Subcutaneous adipose tissue (tissue), 4 donors: Measurements from ENCODE around the gene NSMF. TPM values are rescaled to one million over a fixed set of nuclear protein-coding genes. Genes with fewer than 3 reads are reported as not detected.

Experiments used
- total RNA-seq, 4 donors: library from RNA; depleted of rRNA; stranded (reverse); fragments of >200 nt; gene quantifications; one replicate each; pipeline ENCODE4 v1.1.0, GENCODE V29; 2016
- TF ChIP-seq, protein P1 (sequence below): fragments of 450-650 bp; IDR thresholded peaks from one replicate; pipeline ENCODE4 v1.5.1; 2016; ENCODE audit warnings: low read depth, mild to moderate bottlenecking, control low read depth, antibody characterized with exemption, moderate library complexity

The NSMF gene
- total RNA-seq, 4 donors from 2014 or later, result 17.7 to 37.5 (median 25.2) TPM

DNA sequence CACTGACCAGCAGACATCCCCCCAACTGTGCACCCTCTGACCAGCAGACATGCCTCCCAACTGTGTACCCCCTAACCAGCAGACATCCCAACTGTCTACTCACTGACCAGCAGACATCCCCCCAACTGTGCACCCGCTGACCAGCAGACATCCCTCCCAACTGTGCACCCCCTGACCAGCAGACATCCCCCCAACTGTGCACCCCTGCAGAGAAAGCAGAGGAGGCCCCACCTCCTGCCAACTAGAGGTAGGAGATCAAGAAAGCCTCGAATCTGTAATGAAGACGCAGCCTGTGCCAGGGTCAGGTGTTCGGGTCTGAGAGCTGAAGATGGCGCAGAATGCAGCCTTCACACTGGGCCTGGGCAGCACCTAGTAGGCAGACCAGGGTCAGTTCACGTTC lies 29.8 kb upstream of the NSMF start:
- TF ChIP-seq, protein P1, sequence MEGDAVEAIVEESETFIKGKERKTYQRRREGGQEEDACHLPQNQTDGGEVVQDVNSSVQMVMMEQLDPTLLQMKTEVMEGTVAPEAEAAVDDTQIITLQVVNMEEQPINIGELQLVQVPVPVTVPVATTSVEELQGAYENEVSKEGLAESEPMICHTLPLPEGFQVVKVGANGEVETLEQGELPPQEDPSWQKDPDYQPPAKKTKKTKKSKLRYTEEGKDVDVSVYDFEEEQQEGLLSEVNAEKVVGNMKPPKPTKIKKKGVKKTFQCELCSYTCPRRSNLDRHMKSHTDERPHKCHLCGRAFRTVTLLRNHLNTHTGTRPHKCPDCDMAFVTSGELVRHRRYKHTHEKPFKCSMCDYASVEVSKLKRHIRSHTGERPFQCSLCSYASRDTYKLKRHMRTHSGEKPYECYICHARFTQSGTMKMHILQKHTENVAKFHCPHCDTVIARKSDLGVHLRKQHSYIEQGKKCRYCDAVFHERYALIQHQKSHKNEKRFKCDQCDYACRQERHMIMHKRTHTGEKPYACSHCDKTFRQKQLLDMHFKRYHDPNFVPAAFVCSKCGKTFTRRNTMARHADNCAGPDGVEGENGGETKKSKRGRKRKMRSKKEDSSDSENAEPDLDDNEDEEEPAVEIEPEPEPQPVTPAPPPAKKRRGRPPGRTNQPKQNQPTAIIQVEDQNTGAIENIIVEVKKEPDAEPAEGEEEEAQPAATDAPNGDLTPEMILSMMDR, result no peak

DNA sequence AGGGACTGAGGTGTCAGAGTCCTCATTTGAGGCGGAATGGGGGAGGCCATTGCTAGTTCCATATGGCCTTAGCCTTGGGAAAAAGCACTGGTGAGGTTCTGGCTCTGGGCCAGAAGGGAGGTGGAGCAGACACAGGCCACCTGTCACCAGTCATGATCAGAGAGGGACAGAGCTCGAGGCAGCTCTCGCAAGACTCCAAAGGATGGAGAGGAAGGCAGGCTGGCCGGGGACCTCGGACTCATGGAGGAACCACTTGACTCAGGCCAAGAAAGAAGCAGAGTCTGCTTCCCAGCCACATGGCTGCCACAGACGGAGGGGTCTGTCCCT lies 29.2 kb upstream of the NSMF start:
- TF ChIP-seq, protein P1, result no peak

DNA sequence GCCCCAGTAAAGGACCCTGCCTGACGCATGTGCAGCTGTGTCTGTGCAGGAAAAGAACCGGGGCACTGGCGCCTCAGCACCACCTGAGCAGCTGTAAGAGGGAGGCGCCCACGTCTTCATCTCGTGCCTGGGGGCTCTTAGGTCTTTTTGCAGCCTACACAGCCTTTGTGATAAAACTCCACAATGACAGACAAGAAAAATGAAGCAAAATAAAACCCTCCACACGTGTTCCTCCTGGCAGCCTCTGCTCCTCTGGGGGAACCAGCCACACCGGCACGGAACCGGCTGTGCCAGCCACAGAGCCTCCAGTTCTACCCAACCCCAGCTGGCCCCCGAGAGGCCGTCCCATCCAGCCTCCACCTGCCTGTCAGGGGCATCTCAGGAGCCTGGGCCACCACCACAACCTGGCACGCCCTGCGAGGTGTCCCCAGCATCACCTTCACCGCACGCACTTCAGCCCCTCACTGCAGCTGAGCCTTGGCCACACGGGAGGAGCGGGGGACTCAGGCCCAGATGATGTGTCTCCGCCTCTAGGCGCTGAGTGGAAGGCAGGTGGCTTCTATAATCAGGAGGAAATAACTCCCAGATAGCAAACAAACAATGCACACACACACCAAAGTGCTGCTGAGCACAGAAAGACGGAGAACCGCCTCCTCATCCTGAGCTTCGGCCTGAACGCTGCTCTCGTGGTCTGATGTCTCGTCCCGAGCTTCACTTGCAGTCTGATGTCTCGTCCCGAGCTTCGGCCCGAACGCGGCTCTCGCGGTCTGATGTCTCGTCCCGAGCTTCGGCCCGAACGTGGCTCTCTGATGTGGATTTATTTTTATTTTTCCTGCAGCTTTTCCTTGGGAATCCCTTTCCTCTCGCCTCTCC lies 28.6 kb upstream of the NSMF start:
- TF ChIP-seq, protein P1, result no peak

DNA sequence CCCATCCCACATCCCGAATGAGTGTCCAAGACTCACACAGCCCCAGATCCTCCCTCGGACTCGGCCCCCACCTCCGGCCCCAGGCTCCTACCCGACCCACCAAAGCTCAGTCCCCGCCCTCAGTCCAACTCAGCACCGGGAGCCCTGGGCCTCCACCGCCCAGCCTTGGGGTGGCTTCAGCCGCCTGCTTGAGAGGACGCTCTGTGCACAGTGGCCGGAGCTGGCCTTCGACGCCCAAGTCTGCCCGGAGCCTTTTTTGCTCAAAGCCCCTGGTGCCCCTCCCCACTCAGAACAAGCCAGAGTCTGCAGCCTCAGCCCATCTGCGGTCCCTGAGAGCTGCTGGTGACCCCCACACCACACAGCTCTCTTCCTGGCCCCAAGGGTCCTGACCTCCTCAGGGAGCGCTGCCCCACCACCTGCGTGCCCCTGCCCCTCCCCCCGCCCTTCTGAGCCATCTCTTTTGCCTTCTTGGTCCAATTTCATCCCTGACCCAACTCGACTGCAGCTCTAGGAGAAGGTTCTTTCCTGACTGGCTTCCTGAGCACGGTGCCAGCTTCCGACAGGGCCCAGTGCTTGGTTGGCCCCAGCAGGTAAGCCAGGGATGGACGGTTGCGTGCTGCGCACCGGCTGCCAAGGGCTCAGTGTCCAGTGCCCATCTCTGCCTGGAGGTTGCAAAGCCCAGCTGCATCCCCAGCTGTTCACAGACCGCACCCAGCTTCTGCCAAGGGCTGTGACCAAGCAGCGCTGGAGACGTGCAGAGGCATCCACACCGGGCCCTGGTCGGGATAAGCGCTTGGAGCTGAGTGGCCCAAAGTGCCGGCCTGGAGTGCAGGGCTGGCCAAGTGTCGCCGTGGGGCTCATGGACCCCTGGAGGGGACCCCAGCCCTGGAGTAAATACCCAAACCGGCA lies 27.7 kb upstream of the NSMF start:
- TF ChIP-seq, protein P1, result no peak

DNA sequence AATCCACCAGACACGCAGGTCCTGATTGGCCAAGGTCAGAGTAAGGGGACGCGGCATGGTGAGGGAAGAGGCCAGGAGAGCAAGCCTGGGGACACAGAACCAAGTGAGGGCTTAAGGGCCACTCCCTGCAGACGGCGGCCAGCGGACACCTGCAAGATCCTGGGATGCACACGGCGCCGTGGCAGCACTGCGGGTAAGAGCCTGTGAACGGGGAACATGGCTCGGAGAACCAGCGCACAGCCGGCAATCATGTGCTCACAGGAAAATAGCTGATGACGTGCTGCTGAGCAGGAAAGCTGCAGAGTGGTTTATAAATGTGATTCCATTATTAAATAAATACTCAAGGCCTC lies 27.0 kb upstream of the NSMF start:
- TF ChIP-seq, protein P1, result no peak

DNA sequence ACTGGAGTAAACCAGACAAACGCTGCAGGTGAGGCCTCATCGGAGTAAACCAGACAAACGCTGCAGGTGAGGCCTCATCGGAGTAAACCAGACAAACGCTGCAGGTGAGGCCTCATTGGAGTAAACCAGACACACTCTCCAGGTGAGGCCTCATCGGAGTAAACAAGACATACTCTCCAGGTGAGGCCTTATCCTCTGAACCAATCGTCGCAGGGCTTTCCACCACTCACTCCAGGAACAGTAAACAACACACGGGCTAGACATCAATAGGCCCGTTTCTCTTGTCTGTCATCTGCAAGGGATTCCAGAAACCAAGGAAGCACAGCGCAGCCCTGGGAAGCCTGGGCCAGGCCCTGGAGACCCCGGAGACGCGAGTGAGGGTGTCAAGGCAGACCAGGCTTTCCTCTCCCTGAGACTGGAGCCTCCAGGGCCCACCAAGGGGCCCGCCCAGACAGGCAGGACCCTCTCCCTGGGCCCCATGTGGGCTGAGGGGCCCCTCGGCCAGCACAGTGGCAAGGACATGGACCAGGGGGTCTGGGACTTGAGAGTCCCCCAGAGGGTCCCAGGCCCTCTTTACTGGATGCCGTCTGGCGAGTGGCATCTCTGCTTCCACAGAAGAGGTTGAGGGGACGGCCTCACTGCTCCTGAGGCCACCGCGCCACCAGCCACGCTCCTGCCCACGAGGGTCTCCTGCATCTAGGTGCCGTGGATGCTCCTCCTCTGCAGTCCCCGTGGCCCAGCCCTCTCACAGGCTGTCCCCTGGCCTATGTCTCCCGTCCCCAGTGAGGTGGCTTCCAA lies 26.4 kb upstream of the NSMF start:
- TF ChIP-seq, protein P1, result no peak
